HG02973 (cell line): ENCODE measurements around the gene FUT8.
"Not testable (repeated sequence)": the region's sequence is repeated elsewhere in the genome, so short reads cannot be mapped to it uniquely, and the experiment has no call there.

Experiments
- ATAC-seq: cut with Tn5 transposase; IDR thresholded peaks from one replicate; pipeline ENCODE4 v1.9.1; 2021; ENCODE audit warnings: moderate library complexity; ENCODE audit not compliant: unreplicated experiment

FUT8 gene

DNA sequence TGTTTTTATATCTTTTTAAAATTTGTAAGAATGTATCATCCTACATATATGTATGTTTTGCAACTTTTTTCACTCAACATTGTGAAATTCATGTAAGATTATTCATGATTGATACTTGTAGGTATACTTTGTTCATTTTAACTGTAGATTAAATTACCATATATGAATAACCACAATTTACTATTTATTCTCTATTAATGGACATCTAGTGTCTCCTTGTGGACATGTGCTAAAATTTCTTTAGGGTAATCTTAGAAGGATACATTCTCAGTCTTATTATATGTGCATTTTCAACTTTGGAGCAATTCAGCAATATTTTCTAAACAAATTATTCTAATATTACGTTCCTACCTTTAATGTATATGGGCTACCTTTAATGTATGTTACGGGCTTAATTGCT, 192.4 kb downstream of the FUT8 start:
- ATAC-seq = no peak

DNA sequence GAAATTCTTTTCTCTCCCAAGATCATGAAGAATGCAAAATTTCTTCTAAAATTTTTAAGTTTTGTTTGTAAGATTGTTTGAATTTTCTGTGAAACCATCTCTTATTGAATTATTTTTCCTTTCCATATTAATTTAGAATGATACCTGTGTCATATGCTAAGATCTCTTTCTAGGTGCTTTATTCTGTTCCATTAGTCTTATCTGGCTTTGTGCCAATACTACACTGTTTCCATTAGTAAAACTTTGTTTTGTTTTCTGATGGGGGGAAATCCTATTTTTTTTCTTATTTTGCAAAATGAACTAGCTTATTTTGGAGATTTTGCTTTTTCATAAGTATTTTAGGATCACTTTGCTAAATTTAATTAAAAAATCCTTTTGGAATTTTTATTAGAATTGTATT, 193.9 kb downstream of the FUT8 start:
- ATAC-seq = no peak

- ATAC-seq = no peak
These were observed 200.7 kb downstream of the FUT8 start for GRCh38 chr14:65613131-65613650.

GRCh38 chr14:65618996-65619395, 206.5 kb downstream of the FUT8 start:
- no peak for ATAC-seq

- no peak for ATAC-seq
These were observed 207.7 kb downstream of the FUT8 start for GRCh38 chr14:65620195-65620594.

DNA sequence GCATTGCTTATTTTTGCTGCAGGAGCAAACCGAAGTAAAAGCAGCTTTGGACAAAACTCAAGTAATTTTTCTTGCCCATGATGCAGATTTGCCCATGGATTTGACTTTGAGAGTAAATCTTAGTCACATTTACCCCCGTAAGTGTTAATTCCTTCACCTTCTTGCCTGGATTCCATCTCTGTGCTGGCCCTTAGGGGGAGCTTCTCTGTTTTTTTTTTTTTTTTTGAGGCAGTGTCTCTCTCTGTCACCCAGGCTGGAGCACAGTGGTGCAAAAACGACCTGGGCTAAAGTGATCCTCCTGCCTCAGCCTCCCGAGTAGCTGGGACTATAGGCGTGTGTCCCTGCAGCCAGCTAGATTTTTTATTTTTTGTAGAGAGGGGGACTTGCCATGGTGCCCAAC, 210.2 kb downstream of the FUT8 start:
- no peak for ATAC-seq

- ATAC-seq = no peak
These were observed 211.2 kb downstream of the FUT8 start for GRCh38 chr14:65623759-65624158.

GRCh38 chr14:65627315-65627714, 214.8 kb downstream of the FUT8 start:
- no peak for ATAC-seq

- ATAC-seq = no peak
These were observed 216.1 kb downstream of the FUT8 start for GRCh38 chr14:65628664-65629063.

- ATAC-seq = no peak
These were observed 218.5 kb downstream of the FUT8 start for GRCh38 chr14:65631040-65631439.

DNA sequence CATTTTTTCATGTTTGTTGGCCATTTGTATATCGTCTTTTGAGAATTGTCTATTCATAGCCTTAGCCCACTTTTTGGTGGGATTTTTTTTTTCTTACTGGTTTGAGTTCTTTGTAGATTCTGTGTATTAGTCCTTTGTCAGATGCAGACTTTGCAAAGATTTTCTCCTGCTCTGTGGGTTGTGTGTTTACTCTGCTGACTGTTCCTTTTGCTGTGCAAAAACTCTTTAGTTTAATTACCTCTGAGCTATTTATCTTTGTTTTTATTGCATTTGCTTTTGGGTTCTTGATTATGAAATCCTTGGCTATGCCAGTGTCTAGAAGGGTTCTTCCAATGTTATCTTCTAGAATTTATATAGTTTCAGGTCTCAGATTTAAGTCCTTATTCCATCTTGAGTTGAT, 220.0 kb downstream of the FUT8 start:
- ATAC-seq = no peak

DNA sequence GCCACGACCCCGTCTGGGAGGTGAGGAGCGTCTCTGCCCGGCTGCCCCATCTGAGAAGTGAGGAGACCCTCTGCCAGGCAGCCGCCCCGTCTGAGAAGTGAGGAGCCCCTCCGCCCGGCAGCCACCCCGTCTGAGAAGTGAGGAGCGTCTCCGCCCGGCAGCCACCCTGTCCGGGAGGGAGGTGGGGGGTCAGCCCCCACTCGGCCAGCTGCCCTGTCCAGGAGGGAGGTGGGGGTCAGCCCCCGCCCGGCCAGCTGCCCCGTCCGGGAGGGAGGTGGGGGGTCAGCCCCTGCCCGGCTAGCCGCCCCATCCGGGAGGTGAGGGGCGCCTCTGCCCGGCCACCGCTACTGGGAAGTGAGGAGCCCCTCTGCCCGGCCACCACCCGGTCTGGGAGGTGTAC, 221.1 kb downstream of the FUT8 start:
- ATAC-seq = not testable (repeated sequence)

DNA sequence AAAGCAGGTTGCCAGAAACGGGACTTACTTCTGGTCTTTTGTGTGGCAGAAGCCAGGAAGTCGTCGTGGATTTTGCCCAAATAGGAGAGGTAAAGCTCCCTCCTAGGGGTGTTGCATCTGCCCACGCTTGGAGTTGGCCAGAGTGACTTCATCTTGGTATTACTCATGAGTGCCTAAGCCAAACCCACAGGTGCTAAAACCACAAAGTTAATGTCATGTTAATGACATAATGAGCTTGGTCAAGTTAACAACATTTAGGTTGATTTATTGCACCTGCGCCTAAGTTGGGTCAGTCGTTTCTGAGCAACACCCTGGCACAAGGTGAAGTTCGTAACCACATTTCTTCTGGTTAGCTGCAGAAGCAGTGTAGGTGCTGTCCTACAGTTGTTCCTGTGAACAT, 225.2 kb downstream of the FUT8 start:
- peak; percentile 83 for ATAC-seq

GRCh38 chr14:65639216-65639615, 226.7 kb downstream of the FUT8 start:
- no peak for ATAC-seq

DNA sequence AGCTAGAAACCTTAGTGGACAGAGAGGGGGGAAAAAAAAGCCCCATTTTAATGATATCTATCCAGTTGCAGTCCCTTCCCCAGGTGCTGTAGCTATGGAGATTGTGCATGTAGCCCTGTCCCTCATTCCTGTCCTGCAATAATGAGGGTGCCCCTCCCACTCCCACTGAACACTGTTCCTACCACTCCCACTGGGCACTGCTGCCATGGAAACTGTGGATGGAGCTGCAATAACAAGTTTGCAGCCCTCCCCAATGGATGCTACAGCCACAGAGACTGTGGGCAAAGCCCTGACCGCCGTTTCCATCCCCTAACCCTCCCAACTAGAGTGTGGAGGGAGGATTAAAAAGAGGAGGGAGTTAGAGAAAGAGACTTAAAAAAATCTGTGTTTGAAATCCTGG, 238.3 kb downstream of the FUT8 start:
- ATAC-seq = no peak

GRCh38 chr14:65656554-65656953, 244.0 kb downstream of the FUT8 start:
- ATAC-seq = no peak

- ATAC-seq = no peak
These were observed 245.7 kb downstream of the FUT8 start for GRCh38 chr14:65658202-65658601.

- ATAC-seq = no peak
These were observed 249.3 kb downstream of the FUT8 start for GRCh38 chr14:65661865-65662264.

- no peak for ATAC-seq
These were observed 251.9 kb downstream of the FUT8 start for GRCh38 chr14:65664436-65664835.

GRCh38 chr14:65676361-65677014, 264.0 kb downstream of the FUT8 start:
- no peak for ATAC-seq

DNA sequence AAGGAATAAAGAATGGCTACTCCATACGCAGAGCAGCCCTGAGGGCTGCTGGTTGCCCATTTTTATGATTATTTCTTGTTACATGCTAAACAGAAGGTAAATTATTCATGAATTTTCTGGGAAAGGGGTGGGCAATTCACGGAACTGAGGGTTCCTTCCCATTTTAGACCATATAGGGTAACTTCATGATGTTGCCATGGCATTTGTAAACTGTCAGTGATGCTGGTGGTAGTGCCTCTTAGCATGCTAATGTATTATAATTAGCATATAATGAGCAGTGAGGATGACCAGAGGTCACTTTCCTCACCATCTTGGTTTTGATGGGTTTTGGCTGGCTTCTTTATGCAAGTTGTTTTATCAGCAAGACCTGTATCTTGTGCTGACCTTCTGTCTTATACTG, 273.0 kb downstream of the FUT8 start:
- no peak for ATAC-seq

DNA sequence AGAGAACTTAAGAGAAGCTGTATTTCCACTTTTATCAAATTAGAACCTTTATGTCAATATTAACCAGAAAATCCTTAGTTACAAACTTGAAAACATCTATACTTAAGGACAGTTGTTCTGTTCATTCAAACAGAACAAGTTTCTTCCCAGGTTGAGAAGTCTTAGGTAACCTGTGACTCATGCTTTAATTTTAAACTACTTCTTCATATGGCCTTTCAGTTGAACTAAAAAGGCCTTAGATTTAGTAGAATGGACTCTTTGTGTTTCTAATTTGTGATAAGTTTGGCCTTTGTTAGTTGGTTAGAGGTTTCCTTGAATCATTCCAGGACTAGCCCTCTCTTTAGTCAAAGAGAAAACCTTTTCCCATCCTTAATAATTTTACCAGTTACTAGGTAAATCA, 274.2 kb downstream of the FUT8 start:
- no peak for ATAC-seq

DNA sequence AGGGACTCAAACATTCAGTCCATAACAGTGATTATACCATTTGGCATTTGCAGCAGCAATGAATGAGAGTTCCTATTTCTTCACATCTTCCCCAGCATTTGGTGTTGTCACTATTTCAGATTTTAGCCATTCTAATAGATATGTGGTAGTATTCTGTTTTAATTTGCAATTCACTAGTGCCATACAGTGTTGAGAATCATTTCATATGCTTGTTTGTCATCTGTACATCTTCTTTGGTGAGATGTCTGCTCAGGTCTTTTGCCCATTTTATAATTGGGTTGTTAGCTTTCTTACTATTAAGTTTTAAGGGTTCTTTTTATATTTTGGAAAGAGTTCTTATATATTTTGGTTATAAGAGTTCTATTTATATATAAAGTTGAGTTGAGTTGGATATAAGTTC, 276.5 kb downstream of the FUT8 start:
- no peak for ATAC-seq
